ENCODE measurements around the gene DUSP5. TPM values are rescaled to one million over a fixed set of nuclear protein-coding genes. Genes with fewer than 3 reads are reported as not detected.

DUSP5 gene
- total and polyA plus RNA-seq, 2 donors: 8.5 to 18.7 TPM

- WGBS: 65% methylated on average over 4 of the region's 4 CpGs
- H3K4me1 ChIP-seq (ENCODE audit: insufficient read depth): no peaks in the 10 kb centered on the region
- DNase-seq (ENCODE audit: extremely low spot score): no peak
- H3K36me3 ChIP-seq (ENCODE audit: insufficient read depth): no peaks in the 10 kb centered on the region
- no peak overlapping the region for H3K4me3 ChIP-seq (ENCODE audit: low read depth, low read length)
- H3K27ac ChIP-seq (ENCODE audit: low read depth): no peak overlapping the region
Measured at GRCh38 chr10:110488332-110488681, 9.4 kb upstream of the DUSP5 start.

- 77% methylated on average over 5 of the region's 5 CpGs for WGBS
- no peak for DNase-seq (ENCODE audit: extremely low spot score)
- Histone ChIP-seq H3K27ac (ENCODE audit: low read depth) (no peak overlapping the region), H3K4me1 (ENCODE audit: insufficient read depth) (no peaks in the 10 kb centered on the region), H3K36me3 (ENCODE audit: insufficient read depth) (no peaks in the 10 kb centered on the region), H3K4me3 (ENCODE audit: low read depth, low read length) (no peak overlapping the region)
Measured at GRCh38 chr10:110488940-110489339, 8.8 kb upstream of the DUSP5 start.

- H3K4me1 ChIP-seq (ENCODE audit: insufficient read depth): no peaks in the 10 kb centered on the region
- no peak for DNase-seq (ENCODE audit: extremely low spot score)
- H3K4me3 ChIP-seq (ENCODE audit: low read depth, low read length): no peak overlapping the region
- H3K27ac ChIP-seq (ENCODE audit: low read depth): no peak overlapping the region
- WGBS: 86% methylated on average over 4 of the region's 4 CpGs
- H3K36me3 ChIP-seq (ENCODE audit: insufficient read depth): no peaks in the 10 kb centered on the region
Measured at GRCh38 chr10:110490640-110491039, 7.1 kb upstream of the DUSP5 start.

- 56% methylated on average over 2 of the region's 2 CpGs for WGBS
- no peaks in the 10 kb centered on the region for H3K4me1 ChIP-seq (ENCODE audit: insufficient read depth)
- H3K36me3 ChIP-seq (ENCODE audit: insufficient read depth): no peaks in the 10 kb centered on the region
- no peak for DNase-seq (ENCODE audit: extremely low spot score)
- no peak overlapping the region for H3K27ac ChIP-seq (ENCODE audit: low read depth)
- no peak overlapping the region for H3K4me3 ChIP-seq (ENCODE audit: low read depth, low read length)
Measured at GRCh38 chr10:110491346-110491745, 6.4 kb upstream of the DUSP5 start.

- Histone ChIP-seq H3K4me3 (ENCODE audit: low read depth, low read length) (no peak overlapping the region), H3K4me1 (ENCODE audit: insufficient read depth) (no peaks in the 10 kb centered on the region), H3K36me3 (ENCODE audit: insufficient read depth) (no peaks in the 10 kb centered on the region), H3K27ac (ENCODE audit: low read depth) (no peak overlapping the region)
- WGBS: 64% methylated on average over 5 of the region's 5 CpGs
- DNase-seq (ENCODE audit: extremely low spot score): no peak
Measured at GRCh38 chr10:110492069-110492822, 5.5 kb upstream of the DUSP5 start.

- 71% methylated on average over 11 of the region's 11 CpGs for WGBS
- no peaks in the 10 kb centered on the region for H3K36me3 ChIP-seq (ENCODE audit: insufficient read depth)
- H3K27ac ChIP-seq (ENCODE audit: low read depth): no peak overlapping the region
- no peaks in the 10 kb centered on the region for H3K4me1 ChIP-seq (ENCODE audit: insufficient read depth)
- H3K4me3 ChIP-seq (ENCODE audit: low read depth, low read length): no peak overlapping the region
- DNase-seq (ENCODE audit: extremely low spot score): no peak
Measured at GRCh38 chr10:110493832-110494426, 3.8 kb upstream of the DUSP5 start.

GRCh38 chr10:110494532-110494931 is 3.2 kb upstream of the DUSP5 start:
- no peak for DNase-seq (ENCODE audit: extremely low spot score)
- 78% methylated on average over 3 of the region's 3 CpGs for WGBS
- no peak overlapping the region for H3K27ac ChIP-seq (ENCODE audit: low read depth)

GRCh38 chr10:110495731-110496552 is 1.8 kb upstream of the DUSP5 start:
- no peaks in the 10 kb centered on the region for H3K36me3 ChIP-seq (ENCODE audit: insufficient read depth)
- DNase-seq (ENCODE audit: extremely low spot score): no peak
- no peaks in the 10 kb centered on the region for H3K4me1 ChIP-seq (ENCODE audit: insufficient read depth)
- no peak overlapping the region for H3K27ac ChIP-seq (ENCODE audit: low read depth)
- no peak overlapping the region for H3K4me3 ChIP-seq (ENCODE audit: low read depth, low read length)
- WGBS: 51% methylated on average over 25 of the region's 25 CpGs

More at GRCh38 chr10:110494532-110494931, 3.2 kb upstream of the DUSP5 start:
- Histone ChIP-seq H3K4me1 (ENCODE audit: insufficient read depth) (no peaks in the 10 kb centered on the region), H3K4me3 (ENCODE audit: low read depth, low read length) (no peak overlapping the region), H3K36me3 (ENCODE audit: insufficient read depth) (no peaks in the 10 kb centered on the region)

- Histone ChIP-seq H3K36me3 (ENCODE audit: insufficient read depth) (no peaks in the 10 kb centered on the region), H3K27ac (ENCODE audit: low read depth) (peak overlapping the region; percentile 93), H3K4me3 (ENCODE audit: low read depth, low read length) (peak overlapping the region; percentile 84), H3K4me1 (ENCODE audit: insufficient read depth) (no peaks in the 10 kb centered on the region)
- WGBS: 27% methylated on average over 22 of the region's 22 CpGs
- no peak for DNase-seq (ENCODE audit: extremely low spot score)
Measured at GRCh38 chr10:110496553-110497437, 912 bp upstream of the DUSP5 start.

GRCh38 chr10:110498087-110498981 is 627 bp downstream of the DUSP5 start:
- Histone ChIP-seq H3K4me1 (ENCODE audit: insufficient read depth) (no peaks in the 10 kb centered on the region), H3K36me3 (ENCODE audit: insufficient read depth) (no peaks in the 10 kb centered on the region), H3K4me3 (ENCODE audit: low read depth, low read length) (peak overlapping the region; percentile 84), H3K27ac (ENCODE audit: low read depth) (peak overlapping the region; percentile 80)
- DNase-seq (ENCODE audit: extremely low spot score): no peak
- 6% methylated on average over 107 of the region's 107 CpGs for WGBS

GRCh38 chr10:110498982-110499795 is 1.5 kb downstream of the DUSP5 start:
- no peak overlapping the region for H3K27ac ChIP-seq (ENCODE audit: low read depth)
- no peak for DNase-seq (ENCODE audit: extremely low spot score)

More at GRCh38 chr10:110498982-110499795, 1.5 kb downstream of the DUSP5 start:
- WGBS: 60% methylated on average over 21 of the region's 21 CpGs
- H3K4me1 ChIP-seq (ENCODE audit: insufficient read depth): no peaks in the 10 kb centered on the region
- H3K36me3 ChIP-seq (ENCODE audit: insufficient read depth): no peaks in the 10 kb centered on the region
- H3K4me3 ChIP-seq (ENCODE audit: low read depth, low read length): peak overlapping the region; percentile 84
